A549 (cell line): ENCODE measurements around the gene PARD3B.

Source experiments
- CHD2 ChIP-seq: fragments of 150-350 bp; IDR thresholded peaks from 2 replicates; pipeline ENCODE4 v1.6.1; 2014; ENCODE audit warnings: low read length; ENCODE audit not compliant: partially characterized antibody
- CHD4 ChIP-seq: fragments of 200-600 bp; sonication (generic); IDR thresholded peaks from 2 replicates; pipeline ENCODE4 v1.6.1; 2016; ENCODE audit warnings: antibody characterized with exemption, mild to moderate bottlenecking, borderline replicate concordance
- CTCF ChIP-seq: fragments of >200 bp; sonication (Bioruptor Twin); formaldehyde crosslinking; IDR thresholded peaks from 3 replicates; pipeline ENCODE4 v1.5.1; 2016
- ELK1 ChIP-seq: fragments of 150-350 bp; IDR thresholded peaks from 2 replicates; pipeline ENCODE4 v1.6.1; 2014; ENCODE audit warnings: low read depth, mild to moderate bottlenecking, low read length
- GATA3 ChIP-seq: IDR thresholded peaks from 2 replicates; pipeline ENCODE4 v1.6.1; 2012; ENCODE audit warnings: borderline replicate concordance
- HOXB13 ChIP-seq: fragments of 250-450 bp; sonication (Bioruptor Pico); IDR thresholded peaks from 2 replicates; pipeline ENCODE4 v1.5.0; 2020; ENCODE audit warnings: low read depth, mild to moderate bottlenecking, moderate library complexity
- KDM1A ChIP-seq: fragments of 200-600 bp; sonication (generic); IDR thresholded peaks from 2 replicates; pipeline ENCODE4 v1.6.1; 2016; ENCODE audit warnings: low read depth, mild to moderate bottlenecking
- POLR2A ChIP-seq: IDR thresholded peaks from 2 replicates; pipeline ENCODE4 v1.6.1; 2012; ENCODE audit warnings: mild to moderate bottlenecking, low read length
- RAD21 ChIP-seq, 2 experiments: fragments of >200 bp in 1 of 2; sonication (Bioruptor Twin) in 1 of 2; formaldehyde crosslinking in 1 of 2; IDR thresholded peaks in 1 of 2; conservative IDR thresholded peaks in 1 of 2; 2 replicates in 1 of 2; 3 replicates in 1 of 2; pipeline ENCODE4 v1.6.1; 2012 to 2018; ENCODE audit warnings: inconsistent platforms in 1 of 2
- REST ChIP-seq: fragments of 200-600 bp; sonication (generic); IDR thresholded peaks from 2 replicates; pipeline ENCODE4 v1.6.1; 2016; ENCODE audit warnings: antibody characterized with exemption, mild to moderate bottlenecking, moderate library complexity
- USF2 ChIP-seq: fragments of 450-650 bp; IDR thresholded peaks from 2 replicates; pipeline ENCODE4 v1.6.1; 2014; ENCODE audit warnings: antibody characterized with exemption
- ZNF302 ChIP-seq: fragments of 250-450 bp; sonication (Bioruptor Pico); IDR thresholded peaks from 2 replicates; pipeline ENCODE4 v1.9.0; 2021; ENCODE audit warnings: inconsistent platforms, mild to moderate bottlenecking, moderate library complexity

DNA sequence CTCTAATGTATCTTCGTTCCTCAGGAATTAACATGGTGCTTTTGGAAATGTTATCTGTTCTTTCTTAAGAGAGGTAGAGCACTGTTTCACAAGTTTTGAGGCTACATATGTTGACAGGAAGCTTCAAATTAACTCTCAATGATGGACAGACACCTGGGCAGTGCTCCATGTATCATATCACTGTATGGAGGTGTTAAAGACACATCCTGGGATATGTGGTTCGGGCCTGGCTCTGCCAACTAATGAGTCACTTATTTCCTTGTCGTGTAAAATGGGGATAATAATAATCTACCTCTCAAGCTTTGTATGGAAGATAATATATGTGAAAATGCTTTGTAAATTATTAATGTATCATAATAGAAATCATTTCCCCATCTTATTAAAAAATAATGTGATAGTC, 90.2 kb downstream of the PARD3B start:
- TF ChIP-seq POLR2A = no peak
- no peak for TF ChIP-seq GATA3
- TF ChIP-seq CTCF = no peak
- no peak for TF ChIP-seq USF2
- TF ChIP-seq REST = no peak
- TF ChIP-seq ZNF302 (CRISPR knock-in tag) = no peak
- TF ChIP-seq CHD2 = no peak
- no peak for TF ChIP-seq CHD4
- TF ChIP-seq HOXB13 = no peak
- no peak for TF ChIP-seq RAD21 (conservative IDR thresholded peaks at IDR 0.05 in 1 of 2, IDR thresholded peaks at IDR 0.05 in 1 of 2)
- no peak for TF ChIP-seq ELK1
- TF ChIP-seq KDM1A = no peak
